ENCODE results near the gene MACF1.

- TF ChIP-seq CTCF (IDR thresholded peaks at IDR 0.05), result no peak
- no peak for TF ChIP-seq POLR2A (IDR thresholded peaks at IDR 0.05)
Measured at GRCh38 chr1:39196244-39197215, 8.0 kb upstream of the MACF1 start.
